GM18507 (cell line): ENCODE measurements around the gene SPATS2L.

Source experiments
- DNase-seq: peaks from one replicate; pipeline ENCODE4 v3.0.0; 2011; ENCODE audit warnings: low read depth; ENCODE audit not compliant: insufficient read length; ENCODE audit errors: extremely low spot score
- FAIRE-seq: peaks from 2 replicates; lab custom pipeline; 2011; peaks lifted over from hg19 to GRCh38; lab: Jason Lieb, UNC

SPATS2L gene

GRCh38 chr2:200314976-200315567, 8.6 kb downstream of the SPATS2L start:
- no peak for FAIRE-seq
- no peak for DNase-seq

DNA sequence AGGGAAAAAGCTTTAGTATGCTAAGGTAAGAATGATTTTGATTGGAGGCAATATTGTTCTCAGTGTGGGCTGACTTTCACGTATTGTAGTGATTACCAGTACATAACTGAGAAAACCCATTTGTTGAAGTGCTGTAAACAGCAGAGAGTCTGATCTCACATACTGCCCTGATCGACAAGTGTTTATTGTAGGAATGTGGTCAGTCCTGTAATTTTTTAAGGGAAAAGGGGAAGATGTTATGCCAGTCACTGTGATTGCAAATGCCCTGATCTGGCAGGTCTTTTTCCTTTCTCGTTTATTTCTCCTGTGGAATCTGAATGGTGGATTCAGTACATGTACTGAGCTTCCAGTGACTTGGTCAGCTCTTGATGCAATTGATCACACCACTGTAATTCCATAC, 11.5 kb downstream of the SPATS2L start:
- FAIRE-seq (no peak), DNase-seq (no peak)

DNA sequence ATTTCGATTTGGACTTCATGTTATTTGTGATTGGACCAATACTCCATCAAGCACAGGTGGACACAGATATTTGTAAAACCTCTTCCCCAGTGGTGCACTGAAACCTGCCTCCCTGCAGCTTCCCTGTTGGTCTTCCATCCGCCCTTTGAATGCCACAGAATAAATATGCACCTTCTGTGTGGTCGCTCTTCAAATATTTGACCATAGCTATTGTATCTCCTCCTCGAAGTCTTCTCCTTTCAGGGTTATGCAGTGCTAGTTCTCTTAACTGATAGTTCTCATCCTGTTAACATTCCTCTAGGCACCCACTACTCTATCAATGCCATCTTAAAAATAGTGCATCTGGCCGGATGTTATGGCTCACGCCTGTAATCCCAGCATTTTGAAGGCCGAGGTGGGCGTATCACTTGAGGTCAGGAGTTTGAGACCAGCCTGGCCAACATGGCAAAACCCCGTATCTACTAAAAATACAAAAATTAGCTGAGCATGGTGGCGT, 12.5 kb downstream of the SPATS2L start:
- FAIRE-seq: no peak
- DNase-seq: no peak

DNA sequence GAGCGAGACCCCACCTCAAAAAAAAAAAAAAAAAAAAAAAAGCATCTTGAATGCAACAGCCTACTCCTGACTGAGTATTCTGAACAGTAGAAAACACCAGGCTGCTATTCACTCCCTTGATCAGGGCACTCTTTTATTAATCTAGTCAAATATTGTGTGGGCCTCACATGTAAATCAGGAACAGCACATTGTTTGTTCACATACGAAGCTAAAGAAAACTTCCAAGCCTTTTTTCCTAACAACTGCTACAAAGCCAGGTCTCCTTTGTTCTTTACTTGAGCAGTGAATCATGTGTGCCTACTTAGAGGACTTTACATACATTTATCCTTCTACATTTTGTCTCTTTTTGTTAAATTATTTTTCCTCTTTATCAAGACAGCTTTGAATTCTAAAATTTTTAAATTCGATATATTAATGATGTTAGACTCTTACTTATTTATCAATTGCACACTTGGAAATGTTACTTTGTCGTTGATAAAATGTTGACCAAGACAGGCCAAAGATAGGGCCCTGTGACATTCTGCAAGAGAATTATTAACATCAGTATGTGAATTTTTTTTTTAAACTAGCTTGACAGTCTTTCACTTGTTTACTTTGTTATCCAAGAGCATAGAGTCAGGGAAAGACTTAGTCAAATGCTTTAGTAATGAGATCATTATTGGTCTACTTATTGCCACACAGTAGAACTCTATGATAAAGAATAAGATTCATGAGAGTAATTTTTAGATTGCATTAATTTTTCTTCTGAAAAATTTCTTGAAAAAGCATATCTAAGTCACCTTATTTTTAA, 13.2 kb downstream of the SPATS2L start:
- DNase-seq: no peak
- no peak for FAIRE-seq

DNA sequence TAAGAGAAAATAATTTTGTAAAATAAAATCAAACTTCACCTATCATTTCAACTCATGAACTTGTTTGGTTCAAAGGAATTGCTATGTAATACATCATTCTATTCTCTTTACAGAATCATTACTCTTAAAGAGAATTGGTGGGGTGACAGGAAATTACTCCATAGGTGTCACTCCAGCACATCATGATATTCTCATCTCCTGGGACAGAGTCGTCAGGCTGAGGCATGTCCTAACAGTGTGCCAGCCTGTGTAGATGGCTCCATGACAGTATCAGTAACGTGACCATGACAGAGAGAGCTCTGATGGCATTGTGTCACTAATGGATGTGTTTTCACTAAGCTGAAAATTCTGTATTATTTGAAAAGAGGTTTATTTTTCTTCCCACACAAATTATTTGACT, 13.9 kb downstream of the SPATS2L start:
- FAIRE-seq: no peak
- no peak for DNase-seq

DNA sequence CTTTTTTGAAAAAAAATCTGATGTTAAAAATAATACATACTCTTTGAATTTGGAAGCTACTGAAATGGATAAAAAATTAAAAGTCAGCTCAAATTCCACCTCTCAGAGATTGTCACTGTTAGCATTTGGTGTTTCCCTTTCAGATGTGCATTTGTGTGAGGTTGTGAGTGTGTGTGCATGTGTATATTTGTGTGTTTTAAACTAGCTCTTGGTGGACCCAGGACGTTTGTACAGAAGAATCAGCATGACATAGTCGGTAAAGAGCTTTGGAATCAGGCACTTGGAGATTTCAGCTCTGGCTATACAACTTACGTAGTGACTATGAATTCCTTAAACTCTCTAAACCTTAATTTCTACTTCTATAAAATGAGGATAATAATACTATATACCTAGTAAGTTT, 14.5 kb downstream of the SPATS2L start:
- DNase-seq: no peak
- FAIRE-seq: no peak

- FAIRE-seq (peak; percentile 71), DNase-seq (no peak)
Measured at GRCh38 chr2:200321780-200322534, 15.5 kb downstream of the SPATS2L start.

GRCh38 chr2:200322607-200323006, 16.1 kb downstream of the SPATS2L start:
- FAIRE-seq (no peak), DNase-seq (no peak)

GRCh38 chr2:200324362-200324761, 17.9 kb downstream of the SPATS2L start:
- FAIRE-seq: no peak
- no peak for DNase-seq

DNA sequence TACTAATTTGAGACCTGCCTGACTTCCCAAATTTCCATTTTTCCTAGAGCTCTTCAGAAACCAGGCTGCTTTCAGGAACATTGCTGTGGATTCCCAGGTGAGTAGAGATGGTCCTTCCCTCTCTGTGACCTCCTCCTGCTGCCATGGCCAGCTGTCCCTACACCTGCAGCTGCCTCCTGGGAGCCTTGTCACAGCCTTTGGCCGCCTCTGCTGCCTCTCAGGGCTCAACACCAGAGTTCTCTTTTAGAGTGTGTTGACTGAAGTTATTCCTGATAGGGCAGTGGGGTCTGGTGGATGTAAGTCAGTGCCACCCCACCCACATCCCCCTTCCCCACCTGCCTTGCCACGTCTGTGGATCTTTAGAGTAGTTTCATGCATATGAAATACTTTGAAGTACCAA, 22.9 kb downstream of the SPATS2L start:
- FAIRE-seq (no peak), DNase-seq (no peak)

DNA sequence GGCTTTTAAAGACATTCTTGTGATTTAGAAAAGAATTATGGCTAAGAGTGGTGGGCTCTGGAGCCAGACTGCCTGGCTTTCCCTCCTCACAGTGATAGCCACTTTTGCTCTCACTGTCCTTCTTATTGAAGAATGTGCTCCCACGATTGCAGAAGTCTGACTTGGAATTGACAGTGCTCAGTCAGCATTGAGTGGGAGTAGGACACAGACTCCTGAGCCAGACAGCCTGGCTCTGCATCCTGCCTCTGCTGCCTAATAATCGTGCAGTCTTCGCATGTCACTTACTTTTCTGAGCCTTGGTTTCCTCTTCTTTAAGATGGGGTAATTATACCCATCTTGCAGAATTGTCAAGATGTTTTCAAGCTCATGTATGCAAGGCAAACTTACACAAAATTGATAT, 23.3 kb downstream of the SPATS2L start:
- FAIRE-seq (no peak), DNase-seq (no peak)

GRCh38 chr2:200330351-200331060, 24.0 kb downstream of the SPATS2L start:
- FAIRE-seq (no peak), DNase-seq (no peak)

DNA sequence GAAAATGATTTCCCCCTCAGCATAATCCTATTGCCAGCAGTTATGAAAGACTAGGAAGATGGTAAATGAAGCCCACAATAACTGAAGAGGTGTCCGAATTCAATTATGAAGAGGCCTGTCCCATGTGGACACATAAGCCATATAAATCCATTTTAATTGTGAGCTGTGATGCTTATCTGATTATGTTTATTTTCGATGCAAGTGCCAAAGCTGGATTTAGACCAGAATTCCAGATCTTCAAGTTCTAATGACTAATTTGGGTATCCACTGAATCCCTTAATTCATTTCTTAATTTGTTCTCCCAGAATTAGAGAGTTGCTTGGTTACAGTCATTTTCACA, 24.5 kb downstream of the SPATS2L start:
- no peak for FAIRE-seq
- no peak for DNase-seq

- DNase-seq (no peak), FAIRE-seq (no peak)
Measured at GRCh38 chr2:200335657-200336056, 29.2 kb downstream of the SPATS2L start.

DNA sequence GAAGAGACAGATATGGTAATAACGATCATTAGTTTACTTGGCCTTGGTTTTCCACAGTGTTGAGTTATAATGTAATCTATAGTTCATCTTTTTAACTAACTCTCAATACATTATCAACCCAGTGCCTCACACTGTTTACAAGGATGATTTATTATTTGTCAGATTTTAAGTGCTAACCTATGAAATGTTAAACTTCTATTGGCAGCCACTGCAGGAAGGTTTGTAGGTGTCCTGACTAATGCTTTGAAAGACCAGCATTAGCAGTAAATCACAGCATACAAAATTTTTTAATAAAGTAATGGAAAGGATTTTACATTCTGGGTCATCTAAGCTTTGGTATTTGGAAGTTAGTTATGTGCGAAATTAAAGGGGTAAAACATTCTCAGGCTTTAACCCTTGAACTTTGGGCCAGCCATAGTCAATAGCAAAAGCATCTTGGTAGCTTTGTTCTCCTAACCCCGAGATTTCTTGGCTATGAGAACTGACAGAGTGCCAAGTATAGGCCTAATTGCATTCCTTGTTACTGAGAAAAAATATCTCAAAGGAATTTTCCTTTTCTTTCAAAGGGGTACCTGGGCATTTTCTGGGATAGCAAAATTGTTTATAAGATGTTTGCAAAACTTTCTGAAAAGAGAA, 30.6 kb downstream of the SPATS2L start:
- DNase-seq (no peak), FAIRE-seq (no peak)

DNA sequence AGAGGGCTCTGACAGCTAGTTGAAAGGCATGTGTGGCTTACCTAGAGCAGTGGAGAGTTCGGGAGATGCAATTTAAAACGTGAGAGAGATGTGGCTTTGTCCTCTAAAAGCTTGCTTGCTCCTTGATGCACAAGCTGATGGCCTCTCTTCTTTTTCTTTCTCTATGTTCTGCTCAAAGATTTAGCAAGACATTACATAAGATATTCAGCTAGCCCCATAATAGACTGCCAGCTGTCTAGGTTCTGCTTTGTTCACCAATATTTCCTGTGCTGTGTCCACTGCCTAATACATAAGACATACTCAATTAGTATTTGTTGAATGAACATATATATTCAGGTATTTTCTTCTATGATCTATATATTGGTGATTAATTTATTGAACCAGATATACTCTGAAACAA, 31.1 kb downstream of the SPATS2L start:
- DNase-seq (no peak), FAIRE-seq (peak; percentile 55)

DNA sequence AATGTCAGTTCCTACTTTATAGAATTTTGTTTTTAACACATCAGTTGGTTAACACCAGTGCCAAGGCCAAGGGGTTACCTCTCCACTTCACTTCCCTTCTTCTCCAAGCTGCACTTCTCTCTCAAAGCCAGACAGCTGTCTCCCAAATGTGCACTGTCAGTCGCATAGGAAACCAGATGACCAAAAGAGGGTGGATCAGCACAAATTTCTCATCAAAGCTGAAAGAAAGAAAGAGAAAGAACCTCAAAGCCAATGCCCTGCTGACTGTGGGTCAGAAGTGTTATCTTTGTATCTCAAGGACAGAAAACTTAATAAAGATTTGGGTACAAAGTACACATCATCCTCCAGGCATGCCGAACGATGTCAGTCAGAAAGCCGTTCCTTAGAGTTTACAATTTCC, 32.2 kb downstream of the SPATS2L start:
- DNase-seq: no peak
- FAIRE-seq: peak; percentile 68

DNA sequence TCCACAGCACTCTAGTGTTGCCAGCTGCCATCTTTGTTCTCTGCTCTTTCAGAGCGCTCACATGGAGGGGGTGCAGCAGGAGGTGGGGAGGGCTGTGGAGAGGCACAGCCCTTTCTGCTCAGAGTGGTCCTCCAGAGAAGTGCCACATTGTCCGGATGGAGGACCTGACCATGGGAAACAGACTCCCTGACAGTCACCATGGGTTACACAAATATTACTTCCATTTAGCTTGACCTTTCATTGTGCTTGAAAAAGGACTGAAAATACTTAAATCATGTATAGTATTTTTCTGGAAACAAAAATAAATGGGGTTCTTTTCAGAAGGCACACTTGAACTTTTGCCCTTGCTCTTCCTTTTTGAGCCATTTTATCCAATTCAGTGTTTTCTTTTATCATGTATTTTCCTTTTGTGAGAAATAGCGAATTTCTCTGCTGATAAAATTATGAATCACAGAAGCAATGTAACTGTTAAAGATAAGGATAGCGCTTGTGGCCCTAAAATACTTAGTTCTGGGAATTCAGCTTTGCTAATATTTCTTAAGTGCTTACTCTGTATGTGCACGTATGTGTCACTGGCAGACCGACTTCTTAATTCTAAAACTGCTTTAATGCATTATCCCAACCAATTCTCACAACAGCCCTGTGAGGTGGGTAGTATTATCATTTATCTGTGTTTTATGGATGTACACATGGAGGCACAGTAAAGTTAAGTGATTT, 34.2 kb downstream of the SPATS2L start:
- DNase-seq (no peak), FAIRE-seq (peak; percentile 5)

DNA sequence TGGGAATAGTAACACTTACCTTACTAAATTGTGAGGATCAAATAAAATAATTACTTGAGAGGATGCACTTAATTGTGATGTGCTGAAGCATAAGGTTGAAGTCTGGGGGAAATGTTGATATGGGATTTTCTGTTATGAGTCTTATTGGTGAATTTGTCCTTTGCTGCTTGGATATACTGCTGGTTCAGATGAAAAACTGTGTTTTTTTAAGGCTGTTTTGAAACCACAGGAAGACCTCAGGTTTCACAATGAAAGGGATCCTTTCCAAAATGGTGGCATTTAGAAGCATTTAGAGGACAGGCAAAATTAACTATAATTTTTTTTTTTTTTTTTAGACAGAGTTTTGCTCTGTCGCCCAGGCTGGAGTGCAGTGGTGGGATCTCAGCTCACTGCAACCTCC, 34.9 kb downstream of the SPATS2L start:
- DNase-seq (no peak), FAIRE-seq (no peak)
